ENCODE results near the gene PPP2R5D. TPM values are rescaled to one million over a fixed set of nuclear protein-coding genes. Genes with fewer than 3 reads are reported as not detected.

PPP2R5D gene
- total and polyA plus RNA-seq, 2 donors from 2014 or later: 21.8 to 22.6 TPM

GRCh38 chr6:43061861-43062260 lies 77.5 kb downstream of the PPP2R5D start:
- H3K9me3 ChIP-seq (ENCODE audit: control insufficient read depth in 2 of 3, insufficient read depth in 1 of 3, low read length in 3 of 3): no peaks in the 10 kb centered on the region
- TF ChIP-seq, protein P1, sequence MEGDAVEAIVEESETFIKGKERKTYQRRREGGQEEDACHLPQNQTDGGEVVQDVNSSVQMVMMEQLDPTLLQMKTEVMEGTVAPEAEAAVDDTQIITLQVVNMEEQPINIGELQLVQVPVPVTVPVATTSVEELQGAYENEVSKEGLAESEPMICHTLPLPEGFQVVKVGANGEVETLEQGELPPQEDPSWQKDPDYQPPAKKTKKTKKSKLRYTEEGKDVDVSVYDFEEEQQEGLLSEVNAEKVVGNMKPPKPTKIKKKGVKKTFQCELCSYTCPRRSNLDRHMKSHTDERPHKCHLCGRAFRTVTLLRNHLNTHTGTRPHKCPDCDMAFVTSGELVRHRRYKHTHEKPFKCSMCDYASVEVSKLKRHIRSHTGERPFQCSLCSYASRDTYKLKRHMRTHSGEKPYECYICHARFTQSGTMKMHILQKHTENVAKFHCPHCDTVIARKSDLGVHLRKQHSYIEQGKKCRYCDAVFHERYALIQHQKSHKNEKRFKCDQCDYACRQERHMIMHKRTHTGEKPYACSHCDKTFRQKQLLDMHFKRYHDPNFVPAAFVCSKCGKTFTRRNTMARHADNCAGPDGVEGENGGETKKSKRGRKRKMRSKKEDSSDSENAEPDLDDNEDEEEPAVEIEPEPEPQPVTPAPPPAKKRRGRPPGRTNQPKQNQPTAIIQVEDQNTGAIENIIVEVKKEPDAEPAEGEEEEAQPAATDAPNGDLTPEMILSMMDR (IDR thresholded peaks at IDR 0.05; ENCODE audit: borderline replicate concordance, extremely low read depth, insufficient read depth): no peak
- intact Hi-C loops (cut with DNase I): no loop called here
- FAIRE-seq (no peak), DNase-seq (no peak)
- peaks cover 0 to 30% (median 3%) of the 10 kb centered on the region in 3 donors for H3K4me1 ChIP-seq (ENCODE audit: control insufficient read depth in 2 of 3, insufficient read depth in 2 of 3, low read depth in 1 of 3, low read length in 3 of 3)
- H3K36me3 ChIP-seq (ENCODE audit: control insufficient read depth in 2 of 3, insufficient read depth in 3 of 3, low read length in 3 of 3): peaks cover 0 to 37% (median 19%) of the 10 kb centered on the region in 3 donors
- no peak overlapping the region for H3K4me3 ChIP-seq (ENCODE audit: low read length in 3 of 3)
- no peak overlapping the region for H3K27ac ChIP-seq (ENCODE audit: low read depth in 2 of 2, low read length in 2 of 2)
- H3K9ac ChIP-seq (ENCODE audit: low read length in 3 of 3): no peak overlapping the region
- H3K27me3 ChIP-seq (ENCODE audit: control insufficient read depth, insufficient read depth, low read length): no peaks in the 10 kb centered on the region

Other genes starting within 250 kb of the PPP2R5D start
- gene TBCC, start 238.5 kb upstream of the PPP2R5D start, total RNA-seq: 21.2 TPM
- 17.6 TPM for gene TBCC, start 238.5 kb upstream of the PPP2R5D start, polyA plus RNA-seq (ENCODE audit: insufficient read depth, low read depth, low replicate concordance)
- gene BICRAL, start 202.5 kb upstream of the PPP2R5D start, total RNA-seq: 20.9 TPM
- 2.7 TPM for gene BICRAL, start 202.5 kb upstream of the PPP2R5D start, polyA plus RNA-seq (ENCODE audit: insufficient read depth, low read depth, low replicate concordance)
- gene RPL7L1, start 105.0 kb upstream of the PPP2R5D start, total RNA-seq: 80.7 TPM
- 47.0 TPM for gene RPL7L1, start 105.0 kb upstream of the PPP2R5D start, polyA plus RNA-seq (ENCODE audit: insufficient read depth, low read depth, low replicate concordance)
- not detected for gene PTCRA, start 68.5 kb upstream of the PPP2R5D start, total RNA-seq
- gene PTCRA, start 68.5 kb upstream of the PPP2R5D start, polyA plus RNA-seq (ENCODE audit: insufficient read depth, low read depth, low replicate concordance): not detected
- gene CNPY3, start 55.1 kb upstream of the PPP2R5D start, total RNA-seq: 49.9 TPM
- gene CNPY3, start 55.1 kb upstream of the PPP2R5D start, polyA plus RNA-seq (ENCODE audit: insufficient read depth, low read depth, low replicate concordance): 40.1 TPM
- gene GNMT, start 23.8 kb upstream of the PPP2R5D start, total RNA-seq: 0.54 TPM
- gene GNMT, start 23.8 kb upstream of the PPP2R5D start, polyA plus RNA-seq (ENCODE audit: insufficient read depth, low read depth, low replicate concordance): 1.9 TPM
- gene PEX6, start 5.4 kb upstream of the PPP2R5D start, total RNA-seq: 22.6 TPM
- 18.0 TPM for gene PEX6, start 5.4 kb upstream of the PPP2R5D start, polyA plus RNA-seq (ENCODE audit: insufficient read depth, low read depth, low replicate concordance)
- 53.2 TPM for gene MEA1, start 29.4 kb downstream of the PPP2R5D start, total RNA-seq
- gene MEA1, start 29.4 kb downstream of the PPP2R5D start, polyA plus RNA-seq (ENCODE audit: insufficient read depth, low read depth, low replicate concordance): 149 TPM
- gene KLHDC3, start 29.7 kb downstream of the PPP2R5D start, total RNA-seq: 52.6 TPM
- gene KLHDC3, start 29.7 kb downstream of the PPP2R5D start, polyA plus RNA-seq (ENCODE audit: insufficient read depth, low read depth, low replicate concordance): 90.0 TPM
- 49.2 TPM for gene RRP36, start 37.1 kb downstream of the PPP2R5D start, total RNA-seq
- 55.2 TPM for gene RRP36, start 37.1 kb downstream of the PPP2R5D start, polyA plus RNA-seq (ENCODE audit: insufficient read depth, low read depth, low replicate concordance)
- 24.5 TPM for gene CUL7, start 69.3 kb downstream of the PPP2R5D start, total RNA-seq
- 10.1 TPM for gene CUL7, start 69.3 kb downstream of the PPP2R5D start, polyA plus RNA-seq (ENCODE audit: insufficient read depth, low read depth, low replicate concordance)
- gene MRPL2, start 74.9 kb downstream of the PPP2R5D start, total RNA-seq: 56.6 TPM
- 127 TPM for gene MRPL2, start 74.9 kb downstream of the PPP2R5D start, polyA plus RNA-seq (ENCODE audit: insufficient read depth, low read depth, low replicate concordance)
- 33.7 TPM for gene KLC4, start 75.1 kb downstream of the PPP2R5D start, total RNA-seq
- 39.0 TPM for gene KLC4, start 75.1 kb downstream of the PPP2R5D start, polyA plus RNA-seq (ENCODE audit: insufficient read depth, low read depth, low replicate concordance)
- 55.2 TPM for gene PTK7, start 91.7 kb downstream of the PPP2R5D start, total RNA-seq
- gene PTK7, start 91.7 kb downstream of the PPP2R5D start, polyA plus RNA-seq (ENCODE audit: insufficient read depth, low read depth, low replicate concordance): 26.0 TPM
- gene SRF, start 186.7 kb downstream of the PPP2R5D start, total RNA-seq: 30.6 TPM
- 13.8 TPM for gene SRF, start 186.7 kb downstream of the PPP2R5D start, polyA plus RNA-seq (ENCODE audit: insufficient read depth, low read depth, low replicate concordance)
- 47.3 TPM for gene CUL9, start 197.6 kb downstream of the PPP2R5D start, total RNA-seq
- 34.7 TPM for gene CUL9, start 197.6 kb downstream of the PPP2R5D start, polyA plus RNA-seq (ENCODE audit: insufficient read depth, low read depth, low replicate concordance)
- gene DNPH1, start 244.9 kb downstream of the PPP2R5D start, total RNA-seq: 74.3 TPM
- gene DNPH1, start 244.9 kb downstream of the PPP2R5D start, polyA plus RNA-seq (ENCODE audit: insufficient read depth, low read depth, low replicate concordance): 373 TPM